IMR-90 (cell line): ENCODE measurements around the gene PRLR. TPM values are rescaled to one million over a fixed set of nuclear protein-coding genes. Genes with fewer than 3 reads are reported as not detected.

ENCODE experiments used
- ATAC-seq: fragments of 200-7000 bp; cut with Tn5 transposase; 2 replicates; pipeline ENCODE4 v1.9.1; 2020; ENCODE audit warnings: low read depth, mild to moderate bottlenecking, moderate library complexity
- BruUV-seq: library from RNA; stranded (reverse); fragments of 400-500 nt; replicated peaks from 2 replicates; lab custom pipeline; 2021; lab: Mats Ljungman, UMichigan
- CTCF ChIA-PET: fragments of 300-600 bp; formaldehyde crosslinking; extraction: SDS; loops from one replicate; lab custom pipeline; 2021; ENCODE audit warnings: antibody characterized with exemption; lab: Yijun Ruan, JAX
- POLR2A ChIA-PET: fragments of 300-600 bp; sonication (Branson Sonifier 250); formaldehyde crosslinking; loops from one replicate; lab custom pipeline; 2022; ENCODE audit warnings: antibody characterized with exemption; ENCODE audit not compliant: unreplicated experiment; lab: Charles Lee
- DNase-seq: peaks from one replicate; pipeline ENCODE4 v3.0.0; 2013
- H2AFZ ChIP-seq: replicated peaks from 2 replicates; pipeline ENCODE3; 2013; ENCODE audit warnings: low read length, mild to moderate bottlenecking; ENCODE audit not compliant: poor library complexity
- H2AK5ac ChIP-seq: 2 replicates; pipeline ENCODE4 v1.6.1; 2013; ENCODE audit warnings: low read depth, low read length, inconsistent platforms
- H2AK9ac ChIP-seq: replicated peaks from 2 replicates; pipeline ENCODE3; 2013; ENCODE audit warnings: mild to moderate bottlenecking, low read depth, low read length, moderate library complexity; ENCODE audit not compliant: poor library complexity
- H2BK120ac ChIP-seq: 2 replicates; pipeline ENCODE4 v1.6.1; 2013; ENCODE audit warnings: low read depth, low read length, inconsistent platforms
- H2BK15ac ChIP-seq: 3 replicates; pipeline ENCODE4 v1.6.1; 2013; ENCODE audit warnings: low read depth, low read length, inconsistent platforms
- H2BK20ac ChIP-seq: 2 replicates; pipeline ENCODE4 v1.6.1; 2013; ENCODE audit warnings: low read depth, mild to moderate bottlenecking, inconsistent platforms, low read length, moderate library complexity
- H2BK5ac ChIP-seq: 2 replicates; pipeline ENCODE4 v1.6.1; 2013; ENCODE audit warnings: mild to moderate bottlenecking, low read depth, low read length, inconsistent platforms; ENCODE audit not compliant: poor library complexity, severe bottlenecking
- H3K14ac ChIP-seq: replicated peaks from 2 replicates; pipeline ENCODE4 v1.6.1; 2013; ENCODE audit warnings: low read depth, low read length, inconsistent platforms
- H3K18ac ChIP-seq: 2 replicates; pipeline ENCODE4 v1.6.1; 2013; ENCODE audit warnings: low read depth, low read length, control low read depth
- H3K23ac ChIP-seq: 2 replicates; pipeline ENCODE4 v1.6.1; 2013; ENCODE audit warnings: low read depth, low read length, inconsistent platforms
- H3K27ac ChIP-seq: 2 replicates; pipeline ENCODE4 v1.5.1; 2013; ENCODE audit warnings: mild to moderate bottlenecking, control low read depth, low read length; ENCODE audit not compliant: insufficient read depth
- H3K27me3 ChIP-seq: 2 replicates; pipeline ENCODE4 v1.6.1; 2013; ENCODE audit warnings: low read length; ENCODE audit not compliant: control insufficient read depth, insufficient read depth
- H3K36me3 ChIP-seq: 2 replicates; pipeline ENCODE4 v1.6.1; 2013; ENCODE audit warnings: low read length, mixed read lengths; ENCODE audit not compliant: control insufficient read depth, insufficient read depth
- H3K4ac ChIP-seq: 2 replicates; pipeline ENCODE4 v1.6.1; 2013; ENCODE audit warnings: low read depth, low read length, inconsistent platforms
- H3K4me1 ChIP-seq: 2 replicates; pipeline ENCODE4 v1.6.1; 2013; ENCODE audit warnings: low read length, mixed read lengths; ENCODE audit not compliant: control insufficient read depth, insufficient read depth
- H3K4me2 ChIP-seq: 2 replicates; pipeline ENCODE4 v1.6.1; 2013; ENCODE audit warnings: low read depth, mild to moderate bottlenecking, control low read depth, low read length, moderate library complexity
- H3K4me3 ChIP-seq: 2 replicates; pipeline ENCODE4 v1.5.1; 2013; ENCODE audit warnings: low read depth, mild to moderate bottlenecking, control low read depth, low read length, moderate library complexity; ENCODE audit not compliant: insufficient read depth
- H3K56ac ChIP-seq: 2 replicates; pipeline ENCODE4 v1.6.1; 2013; ENCODE audit warnings: low read length, inconsistent platforms; ENCODE audit not compliant: insufficient read depth; ENCODE audit errors: extremely low read depth
- H3K79me1 ChIP-seq, 2 experiments: 2 replicates each; pipeline ENCODE4 v1.6.1; 2013; ENCODE audit warnings: low read length in 2 of 2, inconsistent platforms in 1 of 2, low read depth in 1 of 2
- H3K9ac ChIP-seq: 2 replicates; pipeline ENCODE4 v1.6.1; 2013; ENCODE audit warnings: low read depth, low read length, control low read depth
- H3K9me1 ChIP-seq: 2 replicates; pipeline ENCODE4 v1.6.1; 2013; ENCODE audit warnings: low read length, inconsistent platforms; ENCODE audit not compliant: insufficient read depth
- H3K9me3 ChIP-seq: 2 replicates; pipeline ENCODE4 v1.6.1; 2013; ENCODE audit warnings: low read length; ENCODE audit not compliant: control insufficient read depth, insufficient read depth
- H4K20me1 ChIP-seq: 2 replicates; pipeline ENCODE4 v1.6.1; 2013; ENCODE audit warnings: low read length, inconsistent platforms; ENCODE audit not compliant: insufficient read depth
- H4K5ac ChIP-seq: 2 replicates; pipeline ENCODE4 v1.6.1; 2013; ENCODE audit warnings: mild to moderate bottlenecking, low read depth, low read length, control low read depth
- H4K8ac ChIP-seq, 2 experiments: 2 replicates each; pipeline ENCODE4 v1.6.1; 2013; ENCODE audit warnings: low read depth in 2 of 2, low read length in 2 of 2, control low read depth in 1 of 2, inconsistent platforms in 1 of 2
- H4K91ac ChIP-seq: 2 replicates; pipeline ENCODE4 v1.6.1; 2013; ENCODE audit warnings: low read depth, low read length, inconsistent platforms; ENCODE audit not compliant: insufficient read depth
- CEBPB ChIP-seq: IDR thresholded peaks from 2 replicates; pipeline ENCODE4 v1.6.1; 2012; ENCODE audit warnings: low read depth, low read length, improper control_type of control experiment
- MAFK ChIP-seq: IDR thresholded peaks from 2 replicates; pipeline ENCODE4 v1.6.1; 2012; ENCODE audit warnings: low read depth, low read length, improper control_type of control experiment
- MAZ ChIP-seq: IDR thresholded peaks from 2 replicates; pipeline ENCODE4 v1.6.1; 2012; ENCODE audit warnings: low read depth, mild to moderate bottlenecking, low read length, improper control_type of control experiment, moderate library complexity, borderline replicate concordance
- NFE2L2 ChIP-seq: fragments of 150-350 bp; IDR thresholded peaks from 2 replicates; pipeline ENCODE4 v1.6.1; 2016; ENCODE audit warnings: low read depth, mild to moderate bottlenecking, low read length
- RAD21 ChIP-seq: IDR thresholded peaks from 2 replicates; pipeline ENCODE4 v1.6.1; 2012; ENCODE audit warnings: low read length, improper control_type of control experiment
- RFX5 ChIP-seq: IDR thresholded peaks from 2 replicates; pipeline ENCODE4 v1.8.0; 2012; ENCODE audit warnings: low read depth, mild to moderate bottlenecking, low read length, moderate library complexity
- WGBS, 2 experiments: methylation state at CpG; one replicate each; pipeline versions ENCODE4 v1.1.5 to v1.1.7; 2013; ENCODE audit warnings: missing lambda C conversion rate in 2 of 2; ENCODE audit not compliant: insufficient read length in 1 of 2; ENCODE audit errors: extremely low coverage in 2 of 2; 5-methylcytosine and 5-hydroxymethylcytosine counted together
- dilution Hi-C: fragments of 300-500 bp; cut with HindIII; formaldehyde crosslinking; loops from one replicate; pipeline ENCODE4 v1.14.3; 2018; ENCODE audit warnings: low sequenced_read_pairs; ENCODE audit not compliant: unreplicated experiment
- in situ Hi-C: fragments of 300-500 bp; cut with MboI; formaldehyde crosslinking; loops from 3 replicates; pipeline ENCODE4 v1.14.3; 2019; ENCODE audit warnings: low sequenced_read_pairs, inconsistent platforms, mixed read lengths
- intact Hi-C: fragments of 100-400 bp; cut with micrococcal nuclease; formaldehyde crosslinking; loops from 2 replicates; pipeline ENCODE4 v1.10.0; 2022
- polyA plus RNA-seq, 3 experiments: library from polyadenylated mRNA; depleted of rRNA; stranded (reverse); fragments of >200 nt; gene quantifications; 2 replicates each; pipeline ENCODE4 v1.2.3, GENCODE V29; 2012; ENCODE audit warnings: low replicate concordance in 1 of 3
- total RNA-seq: library from RNA; depleted of rRNA; stranded (reverse); fragments of >200 nt; gene quantifications from 2 replicates; pipeline ENCODE4 v1.2.3, GENCODE V29; 2012
- TF ChIP-seq, protein P1 (sequence below): conservative IDR thresholded peaks from 2 replicates; pipeline ENCODE4 v1.5.1; 2012; ENCODE audit warnings: mild to moderate bottlenecking, low read depth, low read length, improper control_type of control experiment

Gene PRLR
- total and polyA plus RNA-seq, 2 of the 4 experiments (the other 2 are of a cell fraction): 0.24 to 0.54 TPM

DNA sequence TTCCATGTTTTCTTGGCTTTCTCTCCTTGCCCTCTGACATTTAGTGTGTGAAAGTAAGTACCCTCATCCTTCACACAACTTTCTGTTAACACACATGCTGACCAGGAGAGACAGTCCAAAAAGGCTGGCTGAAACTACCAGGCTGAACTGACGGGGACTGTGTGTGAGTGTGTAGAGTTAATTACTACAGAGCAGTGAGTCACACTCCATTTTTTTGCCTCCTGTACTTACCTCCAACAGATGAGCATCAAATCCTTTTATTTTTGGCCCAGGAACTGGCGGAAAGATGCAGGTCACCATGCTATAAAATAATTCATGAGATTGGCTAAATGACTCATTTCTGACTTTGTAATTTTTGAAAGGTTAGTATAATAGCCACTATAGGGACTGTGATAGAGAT is 162.3 kb downstream of the PRLR start:
- Histone ChIP-seq H4K20me1 (no peaks in the 10 kb centered on the region), H3K4me3 (no peak overlapping the region), H3K36me3 (no peaks in the 10 kb centered on the region), H2BK20ac (no peak overlapping the region), H3K27ac (no peak overlapping the region), H3K4me1 (no peaks in the 10 kb centered on the region), H4K8ac (no peak overlapping the region), H3K79me1 (no peaks in the 10 kb centered on the region), H4K91ac (no peak overlapping the region), H3K9ac (no peak overlapping the region), H3K56ac (no peak overlapping the region), H2AK5ac (no peak overlapping the region), H3K14ac (no peak overlapping the region), H2AK9ac (no peak overlapping the region), H2BK5ac (no peak overlapping the region), H2BK15ac (no peak overlapping the region), H3K27me3 (peaks cover 3% of the 10 kb centered on the region), H3K18ac (no peak overlapping the region), H3K9me3 (no peaks in the 10 kb centered on the region), H4K5ac (no peak overlapping the region), H3K4ac (no peak overlapping the region), H2AFZ (no peak overlapping the region), H3K9me1 (no peaks in the 10 kb centered on the region), H2BK120ac (no peak overlapping the region), H3K4me2 (no peak overlapping the region), H3K23ac (no peak overlapping the region)
- intact Hi-C loops (no loop called here), dilution Hi-C loops (no loop called here), in situ Hi-C loops (no loop called here)
- DNase-seq: peak; percentile 26
- CTCF ChIA-PET: no interaction called here
- TF ChIP-seq, protein P1, sequence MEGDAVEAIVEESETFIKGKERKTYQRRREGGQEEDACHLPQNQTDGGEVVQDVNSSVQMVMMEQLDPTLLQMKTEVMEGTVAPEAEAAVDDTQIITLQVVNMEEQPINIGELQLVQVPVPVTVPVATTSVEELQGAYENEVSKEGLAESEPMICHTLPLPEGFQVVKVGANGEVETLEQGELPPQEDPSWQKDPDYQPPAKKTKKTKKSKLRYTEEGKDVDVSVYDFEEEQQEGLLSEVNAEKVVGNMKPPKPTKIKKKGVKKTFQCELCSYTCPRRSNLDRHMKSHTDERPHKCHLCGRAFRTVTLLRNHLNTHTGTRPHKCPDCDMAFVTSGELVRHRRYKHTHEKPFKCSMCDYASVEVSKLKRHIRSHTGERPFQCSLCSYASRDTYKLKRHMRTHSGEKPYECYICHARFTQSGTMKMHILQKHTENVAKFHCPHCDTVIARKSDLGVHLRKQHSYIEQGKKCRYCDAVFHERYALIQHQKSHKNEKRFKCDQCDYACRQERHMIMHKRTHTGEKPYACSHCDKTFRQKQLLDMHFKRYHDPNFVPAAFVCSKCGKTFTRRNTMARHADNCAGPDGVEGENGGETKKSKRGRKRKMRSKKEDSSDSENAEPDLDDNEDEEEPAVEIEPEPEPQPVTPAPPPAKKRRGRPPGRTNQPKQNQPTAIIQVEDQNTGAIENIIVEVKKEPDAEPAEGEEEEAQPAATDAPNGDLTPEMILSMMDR: no peak
- TF ChIP-seq MAFK (no peak), RAD21 (no peak), NFE2L2 (no peak), RFX5 (no peak), CEBPB (no peak), MAZ (no peak)
- no CpG with 5 or more reads among the region's 2 CpGs for WGBS, 2 experiments
- no peak for ATAC-seq
- no TSS peak for BruUV-seq
- POLR2A ChIA-PET: no interaction called here
